HepG2 (cell line): ENCODE measurements around the gene SNX10. TPM values are rescaled to one million over a fixed set of nuclear protein-coding genes. Genes with fewer than 3 reads are reported as not detected.

Experiments
- CENPX ChIP-seq: sonication (generic); formaldehyde crosslinking; IDR thresholded peaks from 2 replicates; pipeline ENCODE4 v1.9.0; 2021; ENCODE audit warnings: mild to moderate bottlenecking, missing genetic modification reagents, moderate library complexity
- CHD2 ChIP-seq: IDR thresholded peaks from 2 replicates; pipeline ENCODE4 v1.6.1; 2011; ENCODE audit warnings: low read depth, low read length, improper control_type of control experiment
- ERF ChIP-seq: IDR thresholded peaks from 2 replicates; pipeline ENCODE4 v1.6.1; 2018; ENCODE audit warnings: missing biosample characterization, missing genetic modification reagents
- HNF4A ChIP-seq: sonication (generic); formaldehyde crosslinking; IDR thresholded peaks from 2 replicates; pipeline ENCODE4 v1.4.0; 2020; ENCODE audit warnings: missing genetic modification reagents
- IRX3 ChIP-seq: sonication (generic); formaldehyde crosslinking; IDR thresholded peaks from 2 replicates; pipeline ENCODE4 v1.8.1; 2023; ENCODE audit warnings: mild to moderate bottlenecking, low read depth, missing genetic modification reagents, borderline replicate concordance
- KDM1A ChIP-seq: IDR thresholded peaks from 2 replicates; pipeline ENCODE4 v1.6.1; 2016; ENCODE audit warnings: missing compliant biosample characterization
- RARA ChIP-seq: IDR thresholded peaks from 2 replicates; pipeline ENCODE4 v1.6.1; 2016; ENCODE audit warnings: missing genetic modification reagents, missing compliant biosample characterization
- RARG ChIP-seq: sonication (generic); formaldehyde crosslinking; IDR thresholded peaks from 2 replicates; pipeline ENCODE4 v1.4.0; 2020; ENCODE audit warnings: low read depth, mild to moderate bottlenecking, missing genetic modification reagents
- SOX13 ChIP-seq, 3 experiments: fragments of 450-650 bp in 1 of 3; sonication (generic) in 1 of 3; formaldehyde crosslinking in 1 of 3; IDR thresholded peaks in 2 of 3; conservative IDR thresholded peaks in 1 of 3; 2 replicates each; pipeline versions ENCODE4 v1.5.0 to v1.6.1; 2016 to 2020; ENCODE audit warnings: antibody characterized with exemption in 1 of 3, mild to moderate bottlenecking in 1 of 3, missing compliant biosample characterization in 1 of 3, missing genetic modification reagents in 1 of 3, moderate library complexity in 1 of 3
- THAP11 ChIP-seq: IDR thresholded peaks from 2 replicates; pipeline ENCODE4 v1.6.1; 2016; ENCODE audit warnings: missing biosample characterization, missing genetic modification reagents
- ZFP41 ChIP-seq: sonication (generic); formaldehyde crosslinking; IDR thresholded peaks from 2 replicates; pipeline ENCODE4 v1.4.0; 2020; ENCODE audit warnings: mild to moderate bottlenecking, missing genetic modification reagents, borderline replicate concordance
- ZNF530 ChIP-seq: sonication (generic); formaldehyde crosslinking; IDR thresholded peaks from 2 replicates; pipeline ENCODE4 v1.5.0; 2020; ENCODE audit warnings: low read depth, mild to moderate bottlenecking, missing genetic modification reagents
- ZNF546 ChIP-seq: sonication (generic); formaldehyde crosslinking; conservative IDR thresholded peaks from 2 replicates; pipeline ENCODE4 v1.8.1; 2023; ENCODE audit warnings: mild to moderate bottlenecking, missing genetic modification reagents
- ZNF670 ChIP-seq: sonication (generic); formaldehyde crosslinking; IDR thresholded peaks from 2 replicates; pipeline ENCODE4 v1.8.0; 2022; ENCODE audit warnings: mild to moderate bottlenecking, missing genetic modification reagents, borderline replicate concordance
- ZNF782 ChIP-seq: sonication (generic); formaldehyde crosslinking; IDR thresholded peaks from 2 replicates; pipeline ENCODE4 v1.4.0; 2020; ENCODE audit warnings: missing genetic modification reagents, mild to moderate bottlenecking, borderline replicate concordance
- polyA plus RNA-seq, 8 experiments: library from polyadenylated mRNA; depleted of rRNA in 3 of 8; stranded (reverse) in 7 of 8; unstranded in 1 of 8; fragments of >200 nt; fragmentation: Illumina TruSeq in 4 of 8; extraction: Trizol in 4 of 8; gene quantifications; 2 replicates each; pipeline versions ENCODE4 v1.2.1 to v1.2.3, GENCODE V29; 2011 to 2016; ENCODE audit warnings: low read depth in 4 of 8, missing spikeins in 1 of 8, mixed read lengths in 1 of 8; ENCODE audit not compliant: insufficient read depth in 1 of 8
- total RNA-seq, 5 experiments: library from RNA; depleted of rRNA; stranded (reverse); fragments of >200 nt; fragmentation: Illumina TruSeq; extraction: Trizol; gene quantifications; 2 replicates each; pipeline ENCODE4 v1.2.3, GENCODE V29; 2016; ENCODE audit warnings: low read depth in 1 of 5
- TF ChIP-seq, protein P1 (sequence below), 2 experiments: sonication (generic) in 1 of 2; formaldehyde crosslinking in 1 of 2; IDR thresholded peaks; 2 replicates each; pipeline versions ENCODE4 v1.5.1 to v1.6.1; 2011 to 2020; ENCODE audit warnings: borderline replicate concordance in 1 of 2, low read depth in 1 of 2, low read length in 1 of 2, mild to moderate bottlenecking in 1 of 2, missing genetic modification reagents in 1 of 2, moderate library complexity in 1 of 2
- TF ChIP-seq, protein P2 (sequence below): sonication (generic); formaldehyde crosslinking; IDR thresholded peaks from 2 replicates; pipeline ENCODE4 v1.5.0; 2020; ENCODE audit warnings: missing genetic modification reagents, mild to moderate bottlenecking, borderline replicate concordance
- TF ChIP-seq, protein P3 (sequence below): IDR thresholded peaks from 2 replicates; pipeline ENCODE4 v1.6.1; 2012; ENCODE audit warnings: inconsistent platforms
- TF ChIP-seq, protein P4 (sequence below): sonication (generic); formaldehyde crosslinking; IDR thresholded peaks from 2 replicates; pipeline ENCODE4 v1.5.0; 2020; ENCODE audit warnings: missing genetic modification reagents
- TF ChIP-seq, protein P5 (sequence below): sonication (generic); formaldehyde crosslinking; IDR thresholded peaks from 2 replicates; pipeline ENCODE4 v1.4.0; 2020; ENCODE audit warnings: low read depth, missing genetic modification reagents

Gene SNX10
- total and polyA plus RNA-seq, 2 of the 13 experiments (the other 11 are each of a cell fraction or from before 2014, with no cell fraction given) = 26.0 to 27.6 TPM

DNA sequence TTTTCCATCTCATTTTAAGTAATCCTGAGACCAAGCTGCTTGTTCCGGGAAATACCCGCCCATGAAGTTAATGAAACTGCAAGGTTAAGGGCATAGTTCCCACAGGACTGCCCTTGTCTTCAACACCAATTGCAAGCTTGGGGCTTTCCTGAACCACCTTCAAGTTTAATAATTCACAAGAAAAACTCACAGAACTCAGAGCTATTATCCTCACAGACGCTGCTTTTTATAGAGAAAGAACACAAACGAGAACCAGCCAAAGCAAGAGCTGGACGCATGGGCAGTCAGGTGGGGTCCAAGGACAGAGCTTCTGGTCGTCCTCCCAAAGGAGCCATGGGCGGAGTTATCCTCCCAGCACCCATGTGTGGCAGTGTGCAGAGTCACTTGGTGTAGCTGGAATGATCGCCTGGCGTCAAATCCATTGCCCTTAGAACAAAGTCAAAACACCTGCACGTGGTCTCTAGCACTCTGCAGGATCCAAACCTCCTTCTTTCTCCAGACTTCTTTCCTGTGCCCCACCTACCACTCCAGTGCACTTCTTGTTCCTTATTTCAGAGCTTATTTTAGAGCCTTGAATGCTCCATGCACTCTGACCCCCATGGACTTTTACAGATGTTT lies 56.7 kb downstream of the SNX10 start (continued):
- TF ChIP-seq, protein P1, sequence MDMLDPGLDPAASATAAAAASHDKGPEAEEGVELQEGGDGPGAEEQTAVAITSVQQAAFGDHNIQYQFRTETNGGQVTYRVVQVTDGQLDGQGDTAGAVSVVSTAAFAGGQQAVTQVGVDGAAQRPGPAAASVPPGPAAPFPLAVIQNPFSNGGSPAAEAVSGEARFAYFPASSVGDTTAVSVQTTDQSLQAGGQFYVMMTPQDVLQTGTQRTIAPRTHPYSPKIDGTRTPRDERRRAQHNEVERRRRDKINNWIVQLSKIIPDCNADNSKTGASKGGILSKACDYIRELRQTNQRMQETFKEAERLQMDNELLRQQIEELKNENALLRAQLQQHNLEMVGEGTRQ (IDR thresholded peaks at IDR 0.05; ENCODE audit: low read depth, low read length) = no peak
- TF ChIP-seq, protein P1 (CRISPR knock-in tag; IDR thresholded peaks at IDR 0.05; ENCODE audit: borderline replicate concordance) = peak; percentile 55; the same call in 1 of the 2 replicates
- no peak for TF ChIP-seq CHD2
- TF ChIP-seq, protein P2, sequence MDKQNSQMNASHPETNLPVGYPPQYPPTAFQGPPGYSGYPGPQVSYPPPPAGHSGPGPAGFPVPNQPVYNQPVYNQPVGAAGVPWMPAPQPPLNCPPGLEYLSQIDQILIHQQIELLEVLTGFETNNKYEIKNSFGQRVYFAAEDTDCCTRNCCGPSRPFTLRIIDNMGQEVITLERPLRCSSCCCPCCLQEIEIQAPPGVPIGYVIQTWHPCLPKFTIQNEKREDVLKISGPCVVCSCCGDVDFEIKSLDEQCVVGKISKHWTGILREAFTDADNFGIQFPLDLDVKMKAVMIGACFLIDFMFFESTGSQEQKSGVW = no peak
- no peak for TF ChIP-seq ZNF546 (CRISPR knock-in tag)
- TF ChIP-seq CENPX (CRISPR knock-in tag) = no peak
- no peak for TF ChIP-seq ZFP41 (CRISPR knock-in tag)
- TF ChIP-seq ERF (CRISPR knock-in tag) = peak; percentile 62; the same call in 1 of the 2 replicates
- TF ChIP-seq, protein P3, sequence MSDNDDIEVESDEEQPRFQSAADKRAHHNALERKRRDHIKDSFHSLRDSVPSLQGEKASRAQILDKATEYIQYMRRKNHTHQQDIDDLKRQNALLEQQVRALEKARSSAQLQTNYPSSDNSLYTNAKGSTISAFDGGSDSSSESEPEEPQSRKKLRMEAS = peak; percentile 93
- TF ChIP-seq HNF4A = peak; percentile 52
- no peak for TF ChIP-seq SOX13 (IDR thresholded peaks at IDR 0.05)
- peak in 1 of 2 experiments; percentile 51; a peak in 2 of 4 replicates for TF ChIP-seq SOX13 (CRISPR knock-in tag; conservative IDR thresholded peaks at IDR 0.05 in 1 of 2, IDR thresholded peaks at IDR 0.05 in 1 of 2)
- TF ChIP-seq ZNF670 (CRISPR knock-in tag) = 0 out of 2 replicates have a peak, but pooled peaks have one; percentile 65
- TF ChIP-seq, protein P4, sequence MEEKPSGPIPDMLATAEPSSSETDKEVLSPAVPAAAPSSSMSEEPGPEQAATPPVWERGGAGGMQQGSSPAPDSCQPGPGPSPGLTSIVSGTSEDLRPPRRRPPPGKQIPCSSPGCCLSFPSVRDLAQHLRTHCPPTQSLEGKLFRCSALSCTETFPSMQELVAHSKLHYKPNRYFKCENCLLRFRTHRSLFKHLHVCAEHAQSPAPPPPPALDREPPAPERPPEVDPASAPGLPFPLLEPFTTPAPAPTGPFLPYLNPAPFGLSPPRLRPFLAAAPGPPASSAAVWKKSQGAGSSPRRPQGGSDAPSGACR (CRISPR knock-in tag) = 0 out of 2 replicates have a peak, but pooled peaks have one; percentile 56
- TF ChIP-seq RARA = peak; percentile 48; the same call in 1 of the 2 replicates
- TF ChIP-seq KDM1A (CRISPR knock-in tag) = no peak
- peak; percentile 45; the same call in 1 of the 2 replicates for TF ChIP-seq THAP11
- no peak for TF ChIP-seq ZNF530 (CRISPR knock-in tag)
- no peak for TF ChIP-seq ZNF782 (CRISPR knock-in tag)
- TF ChIP-seq RARG (CRISPR knock-in tag) = no peak
- TF ChIP-seq IRX3 = no peak
- TF ChIP-seq, protein P5, sequence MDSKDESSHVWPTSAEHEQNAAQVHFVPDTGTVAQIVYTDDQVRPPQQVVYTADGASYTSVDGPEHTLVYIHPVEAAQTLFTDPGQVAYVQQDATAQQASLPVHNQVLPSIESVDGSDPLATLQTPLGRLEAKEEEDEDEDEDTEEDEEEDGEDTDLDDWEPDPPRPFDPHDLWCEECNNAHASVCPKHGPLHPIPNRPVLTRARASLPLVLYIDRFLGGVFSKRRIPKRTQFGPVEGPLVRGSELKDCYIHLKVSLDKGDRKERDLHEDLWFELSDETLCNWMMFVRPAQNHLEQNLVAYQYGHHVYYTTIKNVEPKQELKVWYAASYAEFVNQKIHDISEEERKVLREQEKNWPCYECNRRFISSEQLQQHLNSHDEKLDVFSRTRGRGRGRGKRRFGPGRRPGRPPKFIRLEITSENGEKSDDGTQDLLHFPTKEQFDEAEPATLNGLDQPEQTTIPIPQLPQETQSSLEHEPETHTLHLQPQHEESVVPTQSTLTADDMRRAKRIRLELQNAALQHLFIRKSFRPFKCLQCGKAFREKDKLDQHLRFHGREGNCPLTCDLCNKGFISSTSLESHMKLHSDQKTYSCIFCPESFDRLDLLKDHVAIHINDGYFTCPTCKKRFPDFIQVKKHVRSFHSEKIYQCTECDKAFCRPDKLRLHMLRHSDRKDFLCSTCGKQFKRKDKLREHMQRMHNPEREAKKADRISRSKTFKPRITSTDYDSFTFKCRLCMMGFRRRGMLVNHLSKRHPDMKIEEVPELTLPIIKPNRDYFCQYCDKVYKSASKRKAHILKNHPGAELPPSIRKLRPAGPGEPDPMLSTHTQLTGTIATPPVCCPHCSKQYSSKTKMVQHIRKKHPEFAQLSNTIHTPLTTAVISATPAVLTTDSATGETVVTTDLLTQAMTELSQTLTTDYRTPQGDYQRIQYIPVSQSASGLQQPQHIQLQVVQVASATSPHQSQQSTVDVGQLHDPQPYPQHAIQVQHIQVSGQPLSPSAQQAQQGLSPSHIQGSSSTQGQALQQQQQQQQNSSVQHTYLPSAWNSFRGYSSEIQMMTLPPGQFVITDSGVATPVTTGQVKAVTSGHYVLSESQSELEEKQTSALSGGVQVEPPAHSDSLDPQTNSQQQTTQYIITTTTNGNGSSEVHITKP = 0 out of 2 replicates have a peak, but pooled peaks have one; percentile 14
